ENCODE data around the gene TEDDM1. TPM values are rescaled to one million over a fixed set of nuclear protein-coding genes. Genes with fewer than 3 reads are reported as not detected.

The TEDDM1 gene
- total and polyA plus RNA-seq, 2 of the 13 experiments (the other 11 are each of a cell fraction or from before 2014, with no cell fraction given), result not detected

DNA sequence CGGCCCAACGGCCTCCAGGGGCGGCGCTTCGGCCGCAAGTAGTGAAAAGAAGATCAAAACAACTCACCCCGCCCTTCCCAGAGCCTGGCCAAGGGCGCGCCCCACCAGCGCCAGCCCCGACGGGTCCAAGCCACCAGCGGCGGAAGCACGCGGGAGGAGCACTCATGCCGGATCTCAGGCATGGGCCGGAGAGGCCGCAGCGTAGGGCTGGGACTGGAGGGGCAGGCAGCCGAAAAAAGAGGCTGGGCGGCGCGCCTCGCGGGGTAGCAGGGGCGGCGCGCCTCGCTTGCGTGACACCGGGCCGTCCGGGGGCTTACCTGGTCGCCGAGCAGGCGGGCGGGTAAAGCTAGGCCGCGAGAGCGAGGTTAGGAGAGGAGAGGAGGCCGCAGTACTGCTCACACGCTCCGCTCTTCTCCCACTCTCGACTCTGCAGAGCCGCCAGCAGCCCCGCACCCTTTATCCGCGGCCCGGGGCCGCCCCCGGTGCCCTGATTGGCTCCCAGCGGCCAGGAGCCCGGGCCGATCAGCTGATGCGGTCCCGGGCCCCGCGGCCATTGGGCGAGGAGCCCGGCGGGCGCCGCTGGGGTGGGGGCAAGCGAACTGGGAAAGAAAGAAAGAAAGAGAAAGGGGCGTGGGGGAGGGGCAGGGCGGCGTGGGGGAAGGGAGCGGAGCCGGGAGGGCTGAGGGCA lies 9.0 kb downstream of the TEDDM1 start, which contains the start of gene GLUL (continued):
- TF ChIP-seq IKZF4 (CRISPR knock-in tag; IDR thresholded peaks at IDR 0.05; ENCODE audit: borderline replicate concordance, low read depth, not compliant biosample characterization) (peak; percentile 89), ATAD3A (CRISPR knock-in tag; IDR thresholded peaks at IDR 0.05) (0 out of 2 replicates have a peak, but pooled peaks have one; percentile 7), NFKB2 (CRISPR knock-in tag; IDR thresholded peaks at IDR 0.05; ENCODE audit: borderline replicate concordance) (no peak; the same call in 1 of the 2 replicates), KAT2B (IDR thresholded peaks at IDR 0.05; ENCODE audit: borderline replicate concordance, low read depth, low read length) (no peak), THAP11 (CRISPR knock-in tag; IDR thresholded peaks at IDR 0.05) (peak; percentile 34; the same call in 1 of the 2 replicates), BORCS8-MEF2B (CRISPR knock-in tag; IDR thresholded peaks at IDR 0.05) (peak; percentile 81), MEIS1 (CRISPR knock-in tag; IDR thresholded peaks at IDR 0.05; ENCODE audit: borderline replicate concordance) (0 out of 2 replicates have a peak, but pooled peaks have one; percentile 40), YEATS2 (CRISPR knock-in tag; IDR thresholded peaks at IDR 0.05; ENCODE audit: borderline replicate concordance) (no peak; the same call in 1 of the 2 replicates), SMARCE1 (IDR thresholded peaks at IDR 0.05; ENCODE audit: borderline replicate concordance) (no peak), ZFP37 (CRISPR knock-in tag; IDR thresholded peaks at IDR 0.05; ENCODE audit: borderline replicate concordance) (no peak), ZBTB1 (CRISPR knock-in tag; IDR thresholded peaks at IDR 0.05; ENCODE audit: borderline replicate concordance) (no peak), ZNF326 (CRISPR knock-in tag; IDR thresholded peaks at IDR 0.05; ENCODE audit: borderline replicate concordance) (no peak), NFE2 (CRISPR knock-in tag; IDR thresholded peaks at IDR 0.05) (no peak), ZKSCAN8 (CRISPR knock-in tag; IDR thresholded peaks at IDR 0.05; ENCODE audit: borderline replicate concordance) (no peak), HOXA5 (CRISPR knock-in tag; IDR thresholded peaks at IDR 0.05) (peak; percentile 96), HMG20A (CRISPR knock-in tag; IDR thresholded peaks at IDR 0.05; ENCODE audit: borderline replicate concordance) (no peak), RFXAP (CRISPR knock-in tag; IDR thresholded peaks at IDR 0.05; ENCODE audit: borderline replicate concordance) (peak; percentile 76), ZBTB38 (CRISPR knock-in tag; IDR thresholded peaks at IDR 0.05) (no peak), ZNF138 (CRISPR knock-in tag; IDR thresholded peaks at IDR 0.05; ENCODE audit: low read depth) (peak; percentile 88; the same call in 1 of the 2 replicates), PHF20 (CRISPR knock-in tag; IDR thresholded peaks at IDR 0.05) (no peak), ZBTB8A (CRISPR knock-in tag; IDR thresholded peaks at IDR 0.05; ENCODE audit: borderline replicate concordance, low read depth) (peak; percentile 64; the same call in 1 of the 2 replicates), ZNF776 (CRISPR knock-in tag; IDR thresholded peaks at IDR 0.05) (peak; percentile 93; the same call in 1 of the 2 replicates)
- TF ChIP-seq, protein P1, sequence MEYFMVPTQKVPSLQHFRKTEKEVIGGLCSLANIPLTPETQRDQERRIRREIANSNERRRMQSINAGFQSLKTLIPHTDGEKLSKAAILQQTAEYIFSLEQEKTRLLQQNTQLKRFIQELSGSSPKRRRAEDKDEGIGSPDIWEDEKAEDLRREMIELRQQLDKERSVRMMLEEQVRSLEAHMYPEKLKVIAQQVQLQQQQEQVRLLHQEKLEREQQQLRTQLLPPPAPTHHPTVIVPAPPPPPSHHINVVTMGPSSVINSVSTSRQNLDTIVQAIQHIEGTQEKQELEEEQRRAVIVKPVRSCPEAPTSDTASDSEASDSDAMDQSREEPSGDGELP (IDR thresholded peaks at IDR 0.05; ENCODE audit: borderline replicate concordance, low read depth), result peak; percentile 88; the same call in 1 of the 2 replicates
- TF ChIP-seq, protein P2, sequence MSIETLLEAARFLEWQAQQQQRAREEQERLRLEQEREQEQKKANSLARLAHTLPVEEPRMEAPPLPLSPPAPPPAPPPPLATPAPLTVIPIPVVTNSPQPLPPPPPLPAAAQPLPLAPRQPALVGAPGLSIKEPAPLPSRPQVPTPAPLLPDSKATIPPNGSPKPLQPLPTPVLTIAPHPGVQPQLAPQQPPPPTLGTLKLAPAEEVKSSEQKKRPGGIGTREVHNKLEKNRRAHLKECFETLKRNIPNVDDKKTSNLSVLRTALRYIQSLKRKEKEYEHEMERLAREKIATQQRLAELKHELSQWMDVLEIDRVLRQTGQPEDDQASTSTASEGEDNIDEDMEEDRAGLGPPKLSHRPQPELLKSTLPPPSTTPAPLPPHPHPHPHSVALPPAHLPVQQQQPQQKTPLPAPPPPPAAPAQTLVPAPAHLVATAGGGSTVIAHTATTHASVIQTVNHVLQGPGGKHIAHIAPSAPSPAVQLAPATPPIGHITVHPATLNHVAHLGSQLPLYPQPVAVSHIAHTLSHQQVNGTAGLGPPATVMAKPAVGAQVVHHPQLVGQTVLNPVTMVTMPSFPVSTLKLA (IDR thresholded peaks at IDR 0.05), result no peak
- TF ChIP-seq, protein P3, sequence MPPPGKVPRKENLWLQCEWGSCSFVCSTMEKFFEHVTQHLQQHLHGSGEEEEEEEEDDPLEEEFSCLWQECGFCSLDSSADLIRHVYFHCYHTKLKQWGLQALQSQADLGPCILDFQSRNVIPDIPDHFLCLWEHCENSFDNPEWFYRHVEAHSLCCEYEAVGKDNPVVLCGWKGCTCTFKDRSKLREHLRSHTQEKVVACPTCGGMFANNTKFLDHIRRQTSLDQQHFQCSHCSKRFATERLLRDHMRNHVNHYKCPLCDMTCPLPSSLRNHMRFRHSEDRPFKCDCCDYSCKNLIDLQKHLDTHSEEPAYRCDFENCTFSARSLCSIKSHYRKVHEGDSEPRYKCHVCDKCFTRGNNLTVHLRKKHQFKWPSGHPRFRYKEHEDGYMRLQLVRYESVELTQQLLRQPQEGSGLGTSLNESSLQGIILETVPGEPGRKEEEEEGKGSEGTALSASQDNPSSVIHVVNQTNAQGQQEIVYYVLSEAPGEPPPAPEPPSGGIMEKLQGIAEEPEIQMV (CRISPR knock-in tag; IDR thresholded peaks at IDR 0.05; ENCODE audit: low read depth), result 0 out of 2 replicates have a peak, but pooled peaks have one; percentile 29
- TF ChIP-seq, protein P4, sequence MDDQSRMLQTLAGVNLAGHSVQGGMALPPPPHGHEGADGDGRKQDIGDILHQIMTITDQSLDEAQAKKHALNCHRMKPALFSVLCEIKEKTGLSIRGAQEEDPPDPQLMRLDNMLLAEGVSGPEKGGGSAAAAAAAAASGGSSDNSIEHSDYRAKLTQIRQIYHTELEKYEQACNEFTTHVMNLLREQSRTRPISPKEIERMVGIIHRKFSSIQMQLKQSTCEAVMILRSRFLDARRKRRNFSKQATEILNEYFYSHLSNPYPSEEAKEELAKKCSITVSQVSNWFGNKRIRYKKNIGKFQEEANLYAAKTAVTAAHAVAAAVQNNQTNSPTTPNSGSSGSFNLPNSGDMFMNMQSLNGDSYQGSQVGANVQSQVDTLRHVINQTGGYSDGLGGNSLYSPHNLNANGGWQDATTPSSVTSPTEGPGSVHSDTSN (CRISPR knock-in tag; IDR thresholded peaks at IDR 0.05; ENCODE audit: borderline replicate concordance), result peak; percentile 81
